Skeletal muscle satellite cell (primary cell): Measurements from ENCODE around the gene PTPRQ.

Source experiments
- H3K27me3 ChIP-seq: 2 replicates; pipeline ENCODE4 v1.7.0; 2013; ENCODE audit warnings: low read length; ENCODE audit not compliant: control insufficient read depth, insufficient read depth
- H3K36me3 ChIP-seq: 2 replicates; pipeline ENCODE4 v1.7.0; 2013; ENCODE audit warnings: mild to moderate bottlenecking, control low read depth, low read length; ENCODE audit not compliant: insufficient read depth
- H3K4me1 ChIP-seq: 2 replicates; pipeline ENCODE4 v1.7.0; 2013; ENCODE audit warnings: low read length; ENCODE audit not compliant: control insufficient read depth, insufficient read depth
- H3K4me2 ChIP-seq: 2 replicates; pipeline ENCODE4 v1.7.0; 2013; ENCODE audit warnings: mild to moderate bottlenecking, low read length
- H3K4me3 ChIP-seq: 2 replicates; pipeline ENCODE4 v1.7.0; 2013; ENCODE audit warnings: low read length
- H3K9ac ChIP-seq: 2 replicates; pipeline ENCODE4 v1.7.0; 2013; ENCODE audit warnings: mild to moderate bottlenecking, low read depth, low read length, moderate library complexity
- H3K9me3 ChIP-seq: replicated peaks from 2 replicates; pipeline ENCODE4 v1.7.0; 2013; ENCODE audit warnings: mild to moderate bottlenecking, control low read depth, low read length

The PTPRQ gene

GRCh38 chr12:80622271-80622670 is 178.2 kb downstream of the PTPRQ start:
- peaks cover 30% of the 10 kb centered on the region for H3K4me1 ChIP-seq
- no peak overlapping the region for H3K4me2 ChIP-seq
- no peaks in the 10 kb centered on the region for H3K27me3 ChIP-seq
- H3K9me3 ChIP-seq: no peaks in the 10 kb centered on the region
- no peak overlapping the region for H3K4me3 ChIP-seq
- no peaks in the 10 kb centered on the region for H3K36me3 ChIP-seq
- H3K9ac ChIP-seq: no peak overlapping the region

- no peaks in the 10 kb centered on the region for H3K9me3 ChIP-seq
- H3K4me2 ChIP-seq: no peak overlapping the region
- peak overlapping the region; percentile 82 for H3K9ac ChIP-seq
- peaks cover 42% of the 10 kb centered on the region for H3K4me1 ChIP-seq
- no peaks in the 10 kb centered on the region for H3K27me3 ChIP-seq
- H3K4me3 ChIP-seq: no peak overlapping the region
- peaks cover 5% of the 10 kb centered on the region for H3K36me3 ChIP-seq
Observed at GRCh38 chr12:80625051-80625450, 181.0 kb downstream of the PTPRQ start.

DNA sequence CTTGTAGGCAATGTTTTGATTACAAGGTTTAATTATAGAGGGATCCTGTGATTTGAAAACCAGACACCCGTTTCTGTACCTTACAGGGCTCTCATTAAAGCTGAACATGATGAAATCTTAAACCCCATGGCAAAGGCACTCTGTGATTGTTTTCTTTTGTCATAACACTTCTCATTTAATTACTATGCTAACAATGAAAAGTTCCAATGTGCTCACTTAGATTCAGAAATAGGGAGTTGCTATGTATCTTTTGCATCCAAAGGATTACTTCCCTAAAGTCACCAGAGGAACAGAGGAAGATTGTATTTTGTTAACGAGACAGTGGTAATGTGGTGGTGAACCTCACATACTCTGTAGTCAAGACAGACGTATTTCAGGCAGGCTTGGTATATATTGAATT is 181.9 kb downstream of the PTPRQ start:
- Histone ChIP-seq H3K36me3 (peaks cover 5% of the 10 kb centered on the region), H3K4me1 (peaks cover 42% of the 10 kb centered on the region), H3K4me2 (no peak overlapping the region), H3K27me3 (no peaks in the 10 kb centered on the region), H3K9ac (peak overlapping the region; percentile 82), H3K4me3 (no peak overlapping the region), H3K9me3 (no peaks in the 10 kb centered on the region)

DNA sequence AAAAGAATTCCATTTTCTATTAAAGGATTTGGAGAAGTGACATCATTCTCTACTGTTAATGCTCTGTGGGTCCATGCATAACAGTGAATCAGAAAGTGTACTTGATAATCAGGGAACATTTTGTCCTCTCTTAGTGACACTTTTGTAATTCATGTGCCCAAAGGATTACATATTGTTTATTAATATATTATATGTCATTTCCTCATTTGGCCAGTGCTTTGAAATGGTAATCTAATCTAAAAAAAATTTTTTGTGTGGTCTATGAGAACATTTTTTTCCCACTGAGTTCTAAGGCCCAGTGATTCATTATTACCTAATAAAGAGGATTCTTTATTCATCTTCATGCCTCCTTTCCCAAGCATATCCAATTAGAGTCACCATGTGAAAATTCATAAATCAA is 183.7 kb downstream of the PTPRQ start:
- Histone ChIP-seq H3K9ac (peak overlapping the region; percentile 83), H3K4me2 (peak overlapping the region; percentile 31), H3K36me3 (peaks cover 5% of the 10 kb centered on the region), H3K9me3 (no peaks in the 10 kb centered on the region), H3K4me3 (no peak overlapping the region), H3K27me3 (no peaks in the 10 kb centered on the region), H3K4me1 (peaks cover 45% of the 10 kb centered on the region)

DNA sequence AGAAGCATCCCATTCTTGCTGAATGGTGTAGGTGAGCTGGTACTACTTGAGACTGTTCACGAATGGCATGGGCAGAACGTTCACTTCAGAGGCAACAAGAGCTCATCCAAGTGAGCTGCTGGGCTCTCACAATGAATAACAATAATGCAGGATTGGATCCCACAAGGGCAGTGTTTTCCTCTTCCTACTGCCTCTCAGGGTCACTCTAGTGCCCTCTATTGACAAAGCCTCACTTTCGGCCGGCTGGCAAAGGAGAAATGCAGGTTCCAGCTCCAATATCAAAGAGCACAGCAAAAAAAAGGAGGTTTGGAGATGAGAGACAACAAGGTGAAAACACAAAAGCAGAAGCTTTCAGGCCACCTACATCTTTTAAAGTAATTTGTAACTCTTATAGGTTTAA is 188.8 kb downstream of the PTPRQ start:
- H3K4me1 ChIP-seq: peaks cover 35% of the 10 kb centered on the region
- H3K9ac ChIP-seq: peak overlapping the region; percentile 60
- no peak overlapping the region for H3K4me2 ChIP-seq
- no peak overlapping the region for H3K4me3 ChIP-seq
- no peaks in the 10 kb centered on the region for H3K27me3 ChIP-seq
- no peaks in the 10 kb centered on the region for H3K9me3 ChIP-seq
- peaks cover 5% of the 10 kb centered on the region for H3K36me3 ChIP-seq

GRCh38 chr12:80634903-80635302 is 190.9 kb downstream of the PTPRQ start:
- Histone ChIP-seq H3K9ac (peak overlapping the region; percentile 73), H3K9me3 (no peaks in the 10 kb centered on the region), H3K4me3 (peak overlapping the region; percentile 55), H3K27me3 (no peaks in the 10 kb centered on the region), H3K4me2 (peak overlapping the region; percentile 48), H3K4me1 (peaks cover 20% of the 10 kb centered on the region), H3K36me3 (no peaks in the 10 kb centered on the region)

- Histone ChIP-seq H3K4me3 (no peak overlapping the region), H3K4me1 (peaks cover 22% of the 10 kb centered on the region), H3K27me3 (no peaks in the 10 kb centered on the region), H3K36me3 (no peaks in the 10 kb centered on the region), H3K9me3 (no peaks in the 10 kb centered on the region), H3K4me2 (no peak overlapping the region), H3K9ac (peak overlapping the region; percentile 73)
Observed at GRCh38 chr12:80636832-80637231, 192.8 kb downstream of the PTPRQ start.

- H3K9ac ChIP-seq: no peak overlapping the region
- peaks cover 21% of the 10 kb centered on the region for H3K4me1 ChIP-seq
Observed at GRCh38 chr12:80641936-80642335, 197.9 kb downstream of the PTPRQ start.

GRCh38 chr12:80643961-80644360 is 199.9 kb downstream of the PTPRQ start:
- no peaks in the 10 kb centered on the region for H3K36me3 ChIP-seq

More at GRCh38 chr12:80641936-80642335, 197.9 kb downstream of the PTPRQ start:
- Histone ChIP-seq H3K4me2 (no peak overlapping the region), H3K27me3 (no peaks in the 10 kb centered on the region), H3K4me3 (no peak overlapping the region), H3K9me3 (no peaks in the 10 kb centered on the region), H3K36me3 (no peaks in the 10 kb centered on the region)

GRCh38 chr12:80648881-80649280 is 204.8 kb downstream of the PTPRQ start:
- Histone ChIP-seq H3K9me3 (no peaks in the 10 kb centered on the region), H3K4me2 (peak overlapping the region; percentile 21), H3K36me3 (no peaks in the 10 kb centered on the region), H3K4me3 (no peak overlapping the region), H3K4me1 (peaks cover 44% of the 10 kb centered on the region), H3K27me3 (no peaks in the 10 kb centered on the region), H3K9ac (peak overlapping the region; percentile 67)

More at GRCh38 chr12:80643961-80644360, 199.9 kb downstream of the PTPRQ start:
- H3K4me1 ChIP-seq: peaks cover 37% of the 10 kb centered on the region
- no peaks in the 10 kb centered on the region for H3K9me3 ChIP-seq
- H3K4me3 ChIP-seq: no peak overlapping the region
- H3K4me2 ChIP-seq: peak overlapping the region; percentile 19
- no peaks in the 10 kb centered on the region for H3K27me3 ChIP-seq
- H3K9ac ChIP-seq: peak overlapping the region; percentile 49

DNA sequence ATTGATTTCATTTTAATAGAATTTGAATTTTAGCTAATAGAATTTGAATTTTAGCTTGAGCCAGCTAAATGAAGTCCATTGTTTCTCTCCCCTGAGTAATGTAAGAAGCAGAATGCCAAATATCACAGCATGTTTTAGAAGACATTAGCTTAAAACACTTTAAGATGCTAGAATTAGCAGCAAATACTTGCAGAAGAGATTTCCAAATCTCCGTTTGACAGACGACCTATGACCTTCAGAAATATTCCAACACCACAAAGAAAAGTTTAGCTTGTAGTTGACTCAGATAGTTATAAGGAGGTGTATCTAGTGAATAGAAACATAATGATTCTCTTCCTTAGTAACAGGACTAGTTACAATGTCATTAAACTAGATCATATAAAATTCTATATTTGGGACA is 211.7 kb downstream of the PTPRQ start:
- Histone ChIP-seq H3K9ac (no peak overlapping the region), H3K9me3 (no peaks in the 10 kb centered on the region)

GRCh38 chr12:80659512-80660063 is 215.6 kb downstream of the PTPRQ start:
- Histone ChIP-seq H3K9ac (no peak overlapping the region), H3K36me3 (no peaks in the 10 kb centered on the region), H3K9me3 (no peaks in the 10 kb centered on the region), H3K4me2 (no peak overlapping the region), H3K27me3 (no peaks in the 10 kb centered on the region), H3K4me3 (no peak overlapping the region), H3K4me1 (peaks cover 3% of the 10 kb centered on the region)

More for the DNA sequence above, 211.7 kb downstream of the PTPRQ start:
- no peak overlapping the region for H3K4me2 ChIP-seq
- no peak overlapping the region for H3K4me3 ChIP-seq
- H3K27me3 ChIP-seq: no peaks in the 10 kb centered on the region
- no peaks in the 10 kb centered on the region for H3K36me3 ChIP-seq
- H3K4me1 ChIP-seq: peaks cover 3% of the 10 kb centered on the region
